Thyroid gland (tissue), 4 donors: ENCODE results near the gene ICAM4.

ENCODE experiments used
- POLR2A ChIP-seq, 2 donors: fragments of 450-650 bp; IDR thresholded peaks; one replicate each; pipeline ENCODE4 v1.6.1; 2017; ENCODE audit warnings: antibody characterized with exemption in 2 of 2, mild to moderate bottlenecking in 2 of 2, moderate library complexity in 1 of 2
- TF ChIP-seq, protein P1 (sequence below), 6 experiments: fragments of 200-600 bp in 3 of 6; fragments of 450-650 bp in 3 of 6; sonication (generic) in 3 of 6; IDR thresholded peaks; one replicate each; pipeline ENCODE4 v1.5.1; 2016 to 2019; ENCODE audit warnings: antibody characterized with exemption in 6 of 6, mild to moderate bottlenecking in 2 of 6, inconsistent platforms in 1 of 6, moderate library complexity in 1 of 6

GRCh38 chr19:10295305-10295846 lies 8.6 kb downstream of the ICAM4 start:
- TF ChIP-seq, protein P1, sequence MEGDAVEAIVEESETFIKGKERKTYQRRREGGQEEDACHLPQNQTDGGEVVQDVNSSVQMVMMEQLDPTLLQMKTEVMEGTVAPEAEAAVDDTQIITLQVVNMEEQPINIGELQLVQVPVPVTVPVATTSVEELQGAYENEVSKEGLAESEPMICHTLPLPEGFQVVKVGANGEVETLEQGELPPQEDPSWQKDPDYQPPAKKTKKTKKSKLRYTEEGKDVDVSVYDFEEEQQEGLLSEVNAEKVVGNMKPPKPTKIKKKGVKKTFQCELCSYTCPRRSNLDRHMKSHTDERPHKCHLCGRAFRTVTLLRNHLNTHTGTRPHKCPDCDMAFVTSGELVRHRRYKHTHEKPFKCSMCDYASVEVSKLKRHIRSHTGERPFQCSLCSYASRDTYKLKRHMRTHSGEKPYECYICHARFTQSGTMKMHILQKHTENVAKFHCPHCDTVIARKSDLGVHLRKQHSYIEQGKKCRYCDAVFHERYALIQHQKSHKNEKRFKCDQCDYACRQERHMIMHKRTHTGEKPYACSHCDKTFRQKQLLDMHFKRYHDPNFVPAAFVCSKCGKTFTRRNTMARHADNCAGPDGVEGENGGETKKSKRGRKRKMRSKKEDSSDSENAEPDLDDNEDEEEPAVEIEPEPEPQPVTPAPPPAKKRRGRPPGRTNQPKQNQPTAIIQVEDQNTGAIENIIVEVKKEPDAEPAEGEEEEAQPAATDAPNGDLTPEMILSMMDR (IDR thresholded peaks at IDR 0.05): peak in 1 of 6 experiments; percentile 11
- TF ChIP-seq POLR2A (IDR thresholded peaks at IDR 0.05): peak in 1 of 2 donors; percentile 6
